Heart left ventricle (tissue), 16 donors: ENCODE results near the gene AFF1. TPM values are rescaled to one million over a fixed set of nuclear protein-coding genes. Genes with fewer than 3 reads are reported as not detected.

Experiments used
- ATAC-seq, 4 donors: fragments of 200-7000 bp; cut with Tn5 transposase; one replicate each; pipeline ENCODE4 v1.9.1; 2020 to 2022; ENCODE audit warnings: moderate library complexity in 4 of 4, mild to moderate bottlenecking in 3 of 4, moderate number of reproducible peaks in 1 of 4
- DNase-seq, 5 donors: peaks; one replicate each; pipeline ENCODE4 v3.0.0-alpha.2; 2020
- H3K27ac ChIP-seq, 12 donors: fragments of 200-600 bp; sonication (generic) in 4 of 12; one replicate each; pipeline versions ENCODE4 v1.5.0 to v1.8.0; 2016 to 2022; ENCODE audit warnings: mild to moderate bottlenecking in 2 of 12
- H3K27me3 ChIP-seq, 9 donors: fragments of 200-600 bp; sonication (generic) in 2 of 9; one replicate each; pipeline versions ENCODE4 v1.5.1 to v1.8.0; 2016 to 2022; ENCODE audit warnings: mild to moderate bottlenecking in 3 of 9
- H3K36me3 ChIP-seq, 9 donors: fragments of 200-600 bp; sonication (generic) in 2 of 9; one replicate each; pipeline versions ENCODE4 v1.5.0 to v1.8.0; 2018 to 2022; ENCODE audit warnings: mild to moderate bottlenecking in 2 of 9
- H3K4me1 ChIP-seq, 12 donors: fragments of 200-600 bp; sonication (generic) in 4 of 12; one replicate each; pipeline versions ENCODE4 v1.5.0 to v1.8.0; 2016 to 2022; ENCODE audit warnings: mild to moderate bottlenecking in 3 of 12
- H3K4me3 ChIP-seq, 12 donors: fragments of 200-600 bp; sonication (generic) in 4 of 12; one replicate each; pipeline versions ENCODE4 v1.5.0 to v1.8.0; 2017 to 2022; ENCODE audit warnings: mild to moderate bottlenecking in 9 of 12, moderate library complexity in 4 of 12
- H3K9me3 ChIP-seq, 12 donors: fragments of 200-600 bp; sonication (generic) in 4 of 12; one replicate each; pipeline versions ENCODE4 v1.5.0 to v1.8.0; 2016 to 2022; ENCODE audit warnings: mild to moderate bottlenecking in 1 of 12
- POLR2A ChIP-seq, 2 donors: fragments of 450-650 bp; IDR thresholded peaks; one replicate each; pipeline ENCODE4 v1.6.1; 2017; ENCODE audit warnings: antibody characterized with exemption in 2 of 2, mild to moderate bottlenecking in 2 of 2, moderate library complexity in 2 of 2
- WGBS, 4 donors: extraction: QIAGEN DNeasy Blood & Tissue Kit in 2 of 4; methylation state at CpG; one replicate each; pipeline versions ENCODE4 v1.1.5 to v1.1.7; 2013 to 2018; 5-methylcytosine and 5-hydroxymethylcytosine counted together
- intact Hi-C, 10 donors: fragments of 100-400 bp; cut with DNase I; formaldehyde crosslinking; loops; one replicate each; pipeline versions ENCODE4 v1.11.1 to v1.14.2; 2022
- polyA plus RNA-seq, 2 donors: library from polyadenylated mRNA; stranded (reverse); fragments of 200-250 nt; gene quantifications; one replicate each; pipeline ENCODE4 v1.2.3, GENCODE V29; 2013
- total RNA-seq, 9 donors: library from RNA; depleted of rRNA in 2 of 9; stranded (reverse); fragments of >200 nt in 2 of 9; fragmentation: NEBNext Ultra II Directional in 3 of 9; extraction: Animal tissue kit (Norgen Biotek cat#: 25700) in 3 of 9; gene quantifications; one replicate each; pipeline versions ENCODE4 v1.1.0 to v1.2.4, GENCODE V29; 2016 to 2023
- TF ChIP-seq, protein P1 (sequence below), 12 donors: fragments of 200-600 bp; sonication (generic) in 4 of 12; IDR thresholded peaks; one replicate each; pipeline versions ENCODE4 v1.5.0 to v1.8.0; 2018 to 2022; ENCODE audit warnings: antibody characterized with exemption in 12 of 12, mild to moderate bottlenecking in 5 of 12
- donor health status: ischemic (EF 13 %, LVEDD 7.1; RV severe dilation, severe dysfunction).
- donor health status: healthy with polysubstance abuse.
- donor health status: DM: no; HTN: yes; CAD: no.
- donor health status: DM: no; HTN: no; CAD: no.
- donor health status: ischemic (EF 25% LVEDD 6.9; RV normal size, moderate dysfunction).
- donor health status: ischemic (EF 25% LVEDD 5.7; RV mildly dilated, moderate dysfunction).
- donor health status: healthy.
- donor health status: DM: yes; HTN: yes; CAD: no.
- donor health status: ischemic (EF 35%, LVEDD 5.7; RV mildly dilated, moderate dysfunction).
- donor health status: nonischemic (EF 11% LVEDD 7.7; RV severe dilation, severe dysfunction).
- donor health status: DM: yes; HTN: yes; CAD: no.
- donor health status: PGD.
- donor health status: ischemic (EF 29% LVEDD 5.4; RV normal size, mild dysfunction).
- donor health status: nonischemic (EF 23%, LVEDD 6.1; RV moderate dilation, normal function).

Gene AFF1
- total and polyA plus RNA-seq, 11 donors = 51.8 to 96.5 (median 72.8) TPM

DNA sequence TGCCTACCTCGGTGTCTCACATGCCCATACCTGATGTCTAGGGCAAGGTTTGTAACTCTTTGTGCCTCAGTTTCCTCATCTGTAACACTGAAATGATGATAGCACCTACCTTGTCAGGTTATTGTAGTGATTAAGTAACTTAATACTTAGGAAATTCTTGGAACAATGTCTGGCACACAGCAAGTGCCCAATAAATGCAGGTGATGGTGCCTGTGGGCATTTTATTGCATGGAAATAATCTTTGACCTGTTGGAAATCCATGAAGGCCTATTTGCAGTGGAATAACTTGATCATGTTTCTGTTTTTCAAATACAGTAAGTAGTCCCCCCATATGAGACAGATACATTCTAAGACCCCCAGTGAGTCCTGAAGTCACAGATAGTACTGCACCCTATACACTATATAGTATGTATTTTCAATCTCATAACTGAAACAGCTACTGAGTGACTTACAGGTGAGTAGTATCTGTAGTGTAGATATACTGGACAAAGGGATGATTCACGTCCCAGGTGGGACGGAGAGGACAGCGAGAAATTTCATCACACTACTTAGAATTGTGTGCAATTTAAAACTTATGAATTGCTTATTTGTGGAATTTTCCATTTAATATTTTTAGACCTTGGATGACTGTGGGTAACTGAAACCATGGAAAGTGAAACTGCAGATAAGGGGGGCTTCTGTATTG is 42.1 kb downstream of the AFF1 start:
- H3K36me3 ChIP-seq = no peaks in the 10 kb centered on the region
- intact Hi-C loops = no loop called here
- no peak overlapping the region for H3K4me3 ChIP-seq
- H3K4me1 ChIP-seq = peaks cover 0 to 46% (median 13%) of the 10 kb centered on the region in 12 donors
- WGBS, 4 donors = 90 to 97% (median 95%) methylated on average over 4 of the region's 4 CpGs
- H3K27me3 ChIP-seq = no peaks in the 10 kb centered on the region
- DNase-seq (no peak), ATAC-seq (no peak)
- H3K27ac ChIP-seq = no peak overlapping the region
- no peak for TF ChIP-seq POLR2A (IDR thresholded peaks at IDR 0.05)
- TF ChIP-seq, protein P1, sequence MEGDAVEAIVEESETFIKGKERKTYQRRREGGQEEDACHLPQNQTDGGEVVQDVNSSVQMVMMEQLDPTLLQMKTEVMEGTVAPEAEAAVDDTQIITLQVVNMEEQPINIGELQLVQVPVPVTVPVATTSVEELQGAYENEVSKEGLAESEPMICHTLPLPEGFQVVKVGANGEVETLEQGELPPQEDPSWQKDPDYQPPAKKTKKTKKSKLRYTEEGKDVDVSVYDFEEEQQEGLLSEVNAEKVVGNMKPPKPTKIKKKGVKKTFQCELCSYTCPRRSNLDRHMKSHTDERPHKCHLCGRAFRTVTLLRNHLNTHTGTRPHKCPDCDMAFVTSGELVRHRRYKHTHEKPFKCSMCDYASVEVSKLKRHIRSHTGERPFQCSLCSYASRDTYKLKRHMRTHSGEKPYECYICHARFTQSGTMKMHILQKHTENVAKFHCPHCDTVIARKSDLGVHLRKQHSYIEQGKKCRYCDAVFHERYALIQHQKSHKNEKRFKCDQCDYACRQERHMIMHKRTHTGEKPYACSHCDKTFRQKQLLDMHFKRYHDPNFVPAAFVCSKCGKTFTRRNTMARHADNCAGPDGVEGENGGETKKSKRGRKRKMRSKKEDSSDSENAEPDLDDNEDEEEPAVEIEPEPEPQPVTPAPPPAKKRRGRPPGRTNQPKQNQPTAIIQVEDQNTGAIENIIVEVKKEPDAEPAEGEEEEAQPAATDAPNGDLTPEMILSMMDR (IDR thresholded peaks at IDR 0.05) = no peak
- H3K9me3 ChIP-seq = no peaks in the 10 kb centered on the region

DNA sequence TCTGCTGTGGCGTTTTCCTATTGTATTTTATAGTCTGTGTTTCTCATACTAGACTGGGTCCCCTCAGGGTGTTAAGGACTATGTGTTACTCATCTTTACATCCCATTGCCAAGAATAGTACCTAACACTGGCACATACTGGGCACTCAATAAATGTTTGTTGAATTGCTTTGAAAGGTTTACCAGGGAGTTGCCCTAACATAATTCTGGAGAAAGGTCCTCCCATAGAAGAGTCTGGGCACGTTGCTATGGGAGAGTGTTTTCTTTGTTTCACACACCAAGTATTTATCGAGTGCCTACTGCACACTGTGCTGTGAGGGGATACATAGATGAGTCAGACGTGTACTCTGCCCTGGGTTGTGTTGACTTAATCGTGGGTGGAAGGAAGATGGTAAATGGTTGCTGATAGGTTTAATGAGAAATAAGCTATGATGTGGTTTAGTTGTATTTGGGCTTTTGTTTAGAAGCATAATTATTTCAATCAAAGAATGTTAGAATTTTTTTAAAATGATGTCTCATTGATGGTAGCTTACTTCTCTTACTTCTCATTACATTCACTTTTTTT is 42.9 kb downstream of the AFF1 start:
- ATAC-seq = peak in 1 of 4 donors; percentile 37
- H3K9me3 ChIP-seq = no peaks in the 10 kb centered on the region

DNA sequence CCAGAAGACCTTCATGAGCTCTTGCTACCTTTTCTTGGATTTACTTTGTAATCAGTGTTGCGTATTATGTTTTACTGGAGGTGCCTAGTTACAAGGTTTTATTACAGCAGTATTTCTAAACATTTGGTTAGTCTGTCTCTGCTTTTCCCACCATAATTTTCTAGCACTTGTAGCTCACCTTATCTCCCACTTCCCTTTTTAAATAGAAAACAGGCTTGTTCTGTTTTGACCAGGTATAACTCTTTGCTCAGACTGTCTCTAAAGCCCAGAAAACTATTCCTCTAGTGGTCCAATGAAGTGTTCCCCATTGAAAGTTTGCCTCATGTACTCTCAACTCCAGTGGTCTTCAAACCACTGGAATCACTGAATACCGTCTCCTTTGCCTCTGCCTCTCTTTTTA is 43.9 kb downstream of the AFF1 start:
- Histone ChIP-seq H3K4me1 (peaks cover 0 to 39% (median 2%) of the 10 kb centered on the region in 12 donors), H3K27me3 (no peaks in the 10 kb centered on the region), H3K36me3 (no peaks in the 10 kb centered on the region), H3K4me3 (no peak overlapping the region), H3K27ac (no peak overlapping the region), H3K9me3 (no peaks in the 10 kb centered on the region)
- DNase-seq (no peak), ATAC-seq (no peak)
- no peak for TF ChIP-seq POLR2A (IDR thresholded peaks at IDR 0.05)
- TF ChIP-seq, protein P1 (IDR thresholded peaks at IDR 0.05) = no peak
- 48 to 50% (median 49%) methylated on average over 2 of the region's 2 CpGs for WGBS, 4 donors
- intact Hi-C loops = no loop called here

More for the DNA sequence above, 42.9 kb downstream of the AFF1 start:
- WGBS, 4 donors = 77 to 82% (median 79%) methylated on average over 5 of the region's 5 CpGs
- no peaks in the 10 kb centered on the region for H3K27me3 ChIP-seq
- H3K36me3 ChIP-seq = no peaks in the 10 kb centered on the region
- intact Hi-C loops = no loop called here
- no peak for DNase-seq
- peaks cover 0 to 47% (median 11%) of the 10 kb centered on the region in 12 donors for H3K4me1 ChIP-seq
- no peak overlapping the region for H3K4me3 ChIP-seq
- H3K27ac ChIP-seq = no peak overlapping the region
- TF ChIP-seq POLR2A (IDR thresholded peaks at IDR 0.05) = no peak
- TF ChIP-seq, protein P1 (IDR thresholded peaks at IDR 0.05) = no peak

DNA sequence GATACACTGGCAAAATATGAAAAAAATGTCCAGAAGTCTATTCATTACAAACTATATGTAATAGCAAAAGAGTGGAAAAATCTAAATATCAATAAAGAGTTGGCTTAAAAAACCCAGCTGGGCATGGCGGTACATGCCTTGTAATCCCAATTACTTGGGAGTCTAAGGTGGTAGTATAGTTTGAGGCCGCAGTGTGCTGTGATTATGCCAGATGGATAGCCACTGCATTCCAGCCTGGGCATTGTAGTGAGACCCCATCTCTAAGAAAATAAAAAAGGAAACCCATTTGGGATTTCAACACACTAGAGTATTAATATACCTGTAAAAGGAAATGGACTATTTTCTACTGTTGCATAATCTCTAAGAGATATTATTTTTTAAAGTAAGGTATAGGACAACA is 45.4 kb downstream of the AFF1 start:
- Histone ChIP-seq H3K9me3 (no peaks in the 10 kb centered on the region), H3K4me1 (peaks cover 0 to 31% (median 0%) of the 10 kb centered on the region in 12 donors), H3K27ac (no peak overlapping the region), H3K4me3 (no peak overlapping the region), H3K36me3 (no peaks in the 10 kb centered on the region), H3K27me3 (no peaks in the 10 kb centered on the region)
- WGBS, 4 donors = 93 to 100% (median 99%) methylated on average over 2 of the region's 2 CpGs
- TF ChIP-seq POLR2A (IDR thresholded peaks at IDR 0.05) = no peak
- no peak for ATAC-seq
- DNase-seq = no peak
- intact Hi-C loops = loop anchor here in 1 of 10 donors (5.0 kb wide), 1 partner anchor 33 kb away; no protein-coding TSS in a partner anchor
